Tibial artery (tissue), 4 donors: ENCODE measurements around the gene PRPF8.
A peak's percentile ranks its signal among the peaks of the same experiment; 100 is the strongest.

Experiments used
- DNase-seq, 2 donors: peaks; one replicate each; pipeline ENCODE4 v3.0.0-alpha.2; 2019
- H3K27ac ChIP-seq, 2 donors: fragments of 200-600 bp; sonication (generic) in 1 of 2; 1 replicate in 1 of 2; 2 replicates in 1 of 2; pipeline ENCODE4 v1.5.1; 2018 to 2019; ENCODE audit warnings: mild to moderate bottlenecking in 1 of 2
- H3K27me3 ChIP-seq, 2 donors: fragments of 200-600 bp; sonication (generic) in 1 of 2; one replicate each; pipeline versions ENCODE4 v1.5.1 to v1.6.0; 2016 to 2019
- H3K36me3 ChIP-seq, 3 donors: fragments of 200-600 bp; sonication (generic) in 2 of 3; one replicate each; pipeline ENCODE4 v1.5.1; 2016 to 2019; ENCODE audit warnings: mild to moderate bottlenecking in 2 of 3
- H3K4me1 ChIP-seq, 4 donors: fragments of 200-600 bp; sonication (generic) in 2 of 4; 1 replicate in 3 of 4; 2 replicates in 1 of 4; pipeline ENCODE4 v1.5.1; 2016 to 2019
- H3K4me3 ChIP-seq, 2 donors: fragments of 200-600 bp; sonication (generic) in 1 of 2; 1 replicate in 1 of 2; 2 replicates in 1 of 2; pipeline ENCODE4 v1.5.1; 2018 to 2019; ENCODE audit warnings: mild to moderate bottlenecking in 2 of 2
- H3K9me3 ChIP-seq, 3 donors: fragments of 200-600 bp; sonication (generic) in 1 of 3; one replicate each; pipeline ENCODE4 v1.5.1; 2016 to 2019
- intact Hi-C: fragments of 100-400 bp; cut with DNase I; formaldehyde crosslinking; loops from one replicate; pipeline ENCODE4 v1.15.0; 2023; ENCODE audit warnings: low total_unique reads
- TF ChIP-seq, protein P1 (sequence below), 2 experiments: fragments of 200-600 bp in 1 of 2; fragments of 450-650 bp in 1 of 2; IDR thresholded peaks; one replicate each; pipeline ENCODE4 v1.5.1; 2017 to 2019; ENCODE audit warnings: antibody characterized with exemption in 2 of 2, mild to moderate bottlenecking in 1 of 2, moderate library complexity in 1 of 2

Gene PRPF8

DNA sequence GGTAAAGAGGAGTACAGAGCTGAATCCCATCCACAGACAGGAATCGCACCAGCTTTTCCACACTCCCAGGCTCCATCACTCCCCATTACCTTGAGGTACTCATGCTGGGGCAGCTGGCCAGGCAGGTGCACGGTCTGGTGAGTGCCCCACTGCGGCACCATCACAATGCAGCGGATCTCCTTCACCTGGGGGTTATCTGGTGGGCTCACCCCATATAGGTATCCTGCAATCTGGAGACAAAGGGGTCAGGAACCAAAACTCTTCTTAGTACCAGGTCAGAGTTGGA is 33.2 kb downstream of the PRPF8 start:
- Histone ChIP-seq H3K36me3 (peaks cover 61 to 67% (median 61%) of the 10 kb centered on the region in 3 donors), H3K9me3 (no peaks in the 10 kb centered on the region), H3K27me3 (no peaks in the 10 kb centered on the region), H3K4me3 (no peak overlapping the region), H3K4me1 (peaks cover 0 to 34% (median 26%) of the 10 kb centered on the region in 4 donors), H3K27ac (peak overlapping the region in 1 of 2 donors; percentile 95)
- intact Hi-C loops = loop anchor here (10.0 kb wide), 2 partner anchors 53 to 383 kb away; partner anchors contain the start of gene DPH1
- TF ChIP-seq, protein P1, sequence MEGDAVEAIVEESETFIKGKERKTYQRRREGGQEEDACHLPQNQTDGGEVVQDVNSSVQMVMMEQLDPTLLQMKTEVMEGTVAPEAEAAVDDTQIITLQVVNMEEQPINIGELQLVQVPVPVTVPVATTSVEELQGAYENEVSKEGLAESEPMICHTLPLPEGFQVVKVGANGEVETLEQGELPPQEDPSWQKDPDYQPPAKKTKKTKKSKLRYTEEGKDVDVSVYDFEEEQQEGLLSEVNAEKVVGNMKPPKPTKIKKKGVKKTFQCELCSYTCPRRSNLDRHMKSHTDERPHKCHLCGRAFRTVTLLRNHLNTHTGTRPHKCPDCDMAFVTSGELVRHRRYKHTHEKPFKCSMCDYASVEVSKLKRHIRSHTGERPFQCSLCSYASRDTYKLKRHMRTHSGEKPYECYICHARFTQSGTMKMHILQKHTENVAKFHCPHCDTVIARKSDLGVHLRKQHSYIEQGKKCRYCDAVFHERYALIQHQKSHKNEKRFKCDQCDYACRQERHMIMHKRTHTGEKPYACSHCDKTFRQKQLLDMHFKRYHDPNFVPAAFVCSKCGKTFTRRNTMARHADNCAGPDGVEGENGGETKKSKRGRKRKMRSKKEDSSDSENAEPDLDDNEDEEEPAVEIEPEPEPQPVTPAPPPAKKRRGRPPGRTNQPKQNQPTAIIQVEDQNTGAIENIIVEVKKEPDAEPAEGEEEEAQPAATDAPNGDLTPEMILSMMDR (IDR thresholded peaks at IDR 0.05) = no peak
- DNase-seq = no peak

DNA sequence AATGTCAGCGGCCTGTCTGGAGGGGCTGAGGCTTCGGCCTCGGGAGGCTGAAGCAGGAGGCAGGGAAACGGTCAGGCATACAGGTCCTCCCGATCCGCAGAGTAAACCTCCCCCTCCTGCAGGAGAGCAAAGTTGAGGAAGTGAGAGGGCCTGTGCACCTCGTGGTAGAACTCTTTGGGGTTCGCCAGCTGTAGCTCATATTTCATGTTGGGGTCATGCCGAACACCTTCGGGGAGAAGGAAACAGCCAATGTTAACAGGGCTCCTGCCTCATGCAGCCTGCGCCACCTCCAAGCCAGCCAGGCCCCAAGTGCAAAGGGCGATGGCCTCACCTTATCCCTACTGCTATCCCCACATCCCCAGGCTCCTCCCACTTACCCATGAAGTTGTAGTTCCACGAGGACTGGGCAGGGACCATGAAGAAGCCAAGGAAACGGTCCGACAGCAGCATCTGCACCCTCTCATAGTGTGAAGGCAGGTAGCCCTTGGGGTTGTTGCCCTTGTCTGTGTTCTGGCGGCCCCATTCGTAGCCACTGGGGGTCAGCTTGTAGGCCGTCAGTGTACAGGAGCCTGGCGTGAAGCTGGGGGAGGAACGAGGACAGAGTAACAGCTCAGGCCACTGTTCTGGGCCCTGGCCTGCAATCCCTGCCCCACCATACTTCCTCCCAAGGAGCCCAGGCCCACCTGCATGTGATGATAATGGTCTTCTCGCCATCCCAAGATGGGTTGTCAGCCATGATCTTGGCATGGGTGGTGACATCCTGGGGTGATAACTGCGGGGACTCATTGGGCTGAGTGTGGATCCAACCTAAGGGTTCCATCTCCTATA is 33.7 kb downstream of the PRPF8 start:
- DNase-seq = no peak
- peaks cover 55 to 61% (median 56%) of the 10 kb centered on the region in 3 donors for H3K36me3 ChIP-seq
- TF ChIP-seq, protein P1 (IDR thresholded peaks at IDR 0.05) = no peak

DNA sequence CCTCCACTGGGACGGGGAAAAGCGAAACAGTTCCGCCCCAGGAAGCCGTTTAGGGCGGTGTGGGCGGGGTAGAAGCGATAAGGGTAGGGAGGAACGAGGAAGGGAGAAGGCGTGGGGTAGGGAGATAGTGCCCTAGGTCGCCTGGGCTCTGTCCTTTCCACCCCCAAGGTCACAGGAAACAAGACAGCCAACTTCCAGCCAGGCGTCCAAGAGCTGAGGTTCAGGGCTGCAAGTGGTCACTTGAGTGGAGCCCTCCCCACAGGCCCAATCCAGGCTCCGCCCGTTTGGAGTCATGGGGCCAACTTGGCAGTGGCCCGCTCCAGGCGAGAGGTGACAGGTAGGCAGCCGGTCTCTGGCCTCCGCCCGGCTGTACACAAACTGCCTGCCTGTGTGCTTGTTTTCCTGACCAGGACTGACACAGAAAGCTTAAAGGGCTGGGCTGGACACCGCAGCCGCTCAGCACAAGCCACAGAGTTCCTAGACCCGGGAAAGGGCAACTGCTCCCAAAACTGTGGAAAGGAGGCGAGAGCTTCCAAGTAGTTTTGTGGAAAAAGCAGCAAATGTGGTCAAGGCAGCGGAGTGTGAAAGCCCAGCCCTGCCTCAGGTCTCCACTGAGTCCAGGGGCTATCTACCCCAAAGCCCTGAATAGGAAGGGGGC is 34.7 kb downstream of the PRPF8 start, which contains the start of gene RILP:
Gene RILP (minus strand): TSS at position 23 of the 658 bp plus-strand sequence. CDS start 62 bp downstream, outside the sequence.
- H3K27ac ChIP-seq = peak within 1 kb of the TSS; percentile 95 to 96
- H3K9me3 ChIP-seq = no peaks in the 10 kb centered on the region
- peaks cover 46 to 52% (median 46%) of the 10 kb centered on the region in 3 donors for H3K36me3 ChIP-seq
- TF ChIP-seq, protein P1 (IDR thresholded peaks at IDR 0.05) = no peak
- no peaks in the 10 kb centered on the region for H3K27me3 ChIP-seq
- H3K4me3 ChIP-seq = peak within 1 kb of the TSS; percentile 75 to 78
- peak; percentile 74 to 92 for DNase-seq
- H3K4me1 ChIP-seq = peaks cover 0 to 34% (median 26%) of the 10 kb centered on the region in 4 donors
- intact Hi-C loops = loop anchor here (5.0 to 10.0 kb wide), 4 partner anchors 55 to 385 kb away; partner anchors contain the start of gene DPH1

More for the DNA sequence above, 33.7 kb downstream of the PRPF8 start:
- intact Hi-C loops = loop anchor here (10.0 kb wide), 2 partner anchors 54 to 384 kb away; partner anchors contain the start of gene DPH1
- Histone ChIP-seq H3K27me3 (no peaks in the 10 kb centered on the region), H3K9me3 (no peaks in the 10 kb centered on the region), H3K4me3 (no peak overlapping the region), H3K27ac (peak overlapping the region; percentile 95 to 96), H3K4me1 (peaks cover 0 to 34% (median 26%) of the 10 kb centered on the region in 4 donors)

DNA sequence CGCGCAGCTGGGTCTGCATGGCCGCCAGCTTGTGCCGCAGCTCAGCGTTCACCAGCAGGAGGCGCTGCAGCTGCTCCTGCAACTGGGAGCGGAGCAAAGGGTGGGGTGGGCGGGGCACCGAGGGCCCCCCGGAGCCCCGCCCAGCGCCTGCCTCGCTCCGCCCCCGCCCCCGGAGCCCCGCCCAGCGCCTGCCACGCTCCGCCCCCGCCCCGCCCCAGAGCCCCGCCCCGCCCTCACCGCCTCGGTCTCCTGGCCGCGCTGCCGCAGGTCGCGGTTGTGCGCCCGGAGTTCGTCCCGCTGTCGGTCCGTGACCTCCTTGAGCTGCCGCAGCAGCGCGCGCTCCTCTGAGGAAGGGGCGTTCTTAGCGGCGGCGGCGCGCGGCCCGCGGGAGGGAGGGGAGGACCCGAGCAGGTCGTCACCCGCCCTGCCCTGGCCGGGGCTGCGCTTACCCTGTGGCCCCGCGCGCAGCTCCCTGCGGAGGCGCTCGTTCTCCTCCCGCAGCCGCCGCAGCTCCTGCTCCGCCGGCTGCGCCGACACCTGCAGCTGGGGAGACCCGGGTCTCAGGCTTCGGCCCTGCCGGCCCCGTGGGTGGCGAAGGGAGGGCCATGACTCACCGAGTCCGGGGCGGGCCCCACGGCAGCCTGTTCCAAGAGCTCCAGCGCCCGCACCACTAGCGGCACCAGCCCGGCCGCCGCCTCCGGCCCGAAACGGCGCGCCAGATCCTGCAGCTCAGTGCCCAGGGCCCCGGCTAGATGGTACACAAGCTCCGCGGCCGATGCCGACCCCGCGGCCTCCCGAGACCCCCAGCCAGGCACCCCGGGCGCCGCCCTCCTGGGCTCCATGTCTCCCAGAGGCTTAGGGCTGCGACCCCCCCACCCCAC is 35.5 kb downstream of the PRPF8 start:
- H3K27ac ChIP-seq = peak overlapping the region; percentile 95 to 96
- H3K27me3 ChIP-seq = no peaks in the 10 kb centered on the region
- H3K4me3 ChIP-seq = peak overlapping the region; percentile 75 to 78
- peaks cover 0 to 38% (median 27%) of the 10 kb centered on the region in 4 donors for H3K4me1 ChIP-seq
- peaks cover 38 to 44% (median 38%) of the 10 kb centered on the region in 3 donors for H3K36me3 ChIP-seq
- no peaks in the 10 kb centered on the region for H3K9me3 ChIP-seq
- intact Hi-C loops = loop anchor here (5.0 to 10.0 kb wide), 2 partner anchors 77 to 384 kb away; no protein-coding TSS in a partner anchor
- DNase-seq = peak; percentile 94 to 97
- TF ChIP-seq, protein P1 (IDR thresholded peaks at IDR 0.05) = peak; percentile 18 to 92
